ENCODE data around the gene VARS1.

VARS1 gene

DNA sequence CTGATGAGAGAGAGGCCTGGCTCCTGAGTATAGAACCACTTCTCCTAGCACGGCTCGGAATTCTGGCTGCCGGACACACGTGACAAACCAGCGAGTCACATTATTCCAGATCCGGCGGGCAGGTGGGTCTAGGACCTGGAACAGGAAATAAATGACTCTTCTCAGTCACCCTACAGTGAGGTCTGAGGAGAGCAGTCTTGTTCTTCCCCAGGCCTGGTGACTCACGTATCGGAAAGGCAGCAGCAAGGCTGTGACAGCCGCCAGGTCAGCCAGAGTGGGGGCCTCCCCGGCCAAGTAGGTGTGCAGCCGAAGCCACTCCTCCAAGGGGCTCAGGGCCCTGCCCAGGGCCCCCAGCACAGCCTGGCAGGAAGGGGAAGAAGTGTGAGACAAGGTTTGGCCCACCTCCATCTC lies 2.8 kb downstream of the VARS1 start:
- no peak for DNase-seq

DNA sequence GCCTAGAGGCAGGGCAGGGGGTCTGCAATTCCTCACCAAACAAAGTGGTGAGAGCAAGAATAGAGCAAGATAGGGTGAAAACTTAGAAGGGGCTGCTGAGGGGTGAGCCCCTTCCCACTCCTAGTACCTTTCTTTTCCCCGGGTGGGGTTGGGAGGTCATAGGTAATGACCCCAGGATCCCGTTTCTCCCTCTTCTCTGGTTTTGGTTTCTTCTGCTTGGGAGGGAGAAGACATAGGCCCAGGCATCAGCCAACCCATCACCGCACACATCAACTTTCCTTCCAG lies 3.5 kb downstream of the VARS1 start:
- DNase-seq: no peak

DNA sequence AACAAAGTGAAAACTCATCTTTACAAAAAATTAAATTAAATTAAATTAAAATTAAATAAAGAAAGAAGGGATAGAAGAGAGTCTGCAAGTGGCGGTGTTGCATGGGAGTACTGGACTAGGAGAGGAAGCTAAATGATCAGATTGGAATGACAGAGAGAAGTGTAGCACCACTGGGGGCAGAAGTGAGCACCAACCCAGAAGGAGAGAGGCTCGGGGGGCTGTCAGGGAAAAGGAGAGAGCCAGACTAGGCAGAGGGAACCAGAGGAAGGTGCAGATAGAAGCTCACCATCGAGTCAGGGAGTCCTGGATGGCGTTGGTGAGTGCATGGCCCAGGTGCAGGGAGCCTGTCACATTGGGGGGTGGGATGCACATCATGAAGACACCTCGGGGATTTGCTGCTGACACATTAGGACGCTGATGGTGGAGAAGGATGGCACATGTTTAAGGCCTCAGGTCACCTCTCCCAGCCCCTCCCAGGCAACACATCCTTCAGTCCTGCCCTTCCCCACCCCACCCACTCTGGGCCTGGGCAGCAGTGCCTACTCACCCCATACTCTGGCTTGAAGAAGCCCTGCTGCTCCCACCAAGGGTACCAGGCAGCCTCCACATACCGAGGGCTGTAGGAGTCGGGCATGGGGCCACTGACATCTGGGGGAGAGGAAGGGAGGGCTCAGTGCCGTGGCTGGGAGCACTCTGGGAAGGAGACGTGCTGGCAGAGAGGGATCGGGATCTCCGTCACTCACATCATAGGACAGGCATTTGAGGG lies 4.0 kb downstream of the VARS1 start:
- DNase-seq: no peak

DNA sequence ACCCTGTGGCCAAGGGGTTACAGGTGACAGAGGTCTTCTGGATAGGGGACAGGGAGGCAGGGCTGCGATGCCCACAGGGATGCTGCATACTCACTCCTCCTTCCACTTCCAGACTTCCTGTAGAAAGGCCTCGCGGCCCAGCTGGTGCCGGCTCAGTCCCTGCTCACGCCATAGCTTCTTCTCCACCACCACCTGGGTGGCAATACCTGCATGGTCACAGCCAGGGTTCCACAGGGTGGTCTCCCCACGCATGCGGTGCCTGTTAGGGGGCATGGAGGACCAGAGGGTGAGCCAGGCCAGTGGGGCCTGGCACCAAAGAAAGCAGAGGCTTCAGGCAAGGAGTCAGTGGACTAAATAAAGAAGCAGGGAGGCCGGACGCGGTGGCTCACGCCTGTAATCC lies 10.1 kb downstream of the VARS1 start:
- no peak for DNase-seq

DNA sequence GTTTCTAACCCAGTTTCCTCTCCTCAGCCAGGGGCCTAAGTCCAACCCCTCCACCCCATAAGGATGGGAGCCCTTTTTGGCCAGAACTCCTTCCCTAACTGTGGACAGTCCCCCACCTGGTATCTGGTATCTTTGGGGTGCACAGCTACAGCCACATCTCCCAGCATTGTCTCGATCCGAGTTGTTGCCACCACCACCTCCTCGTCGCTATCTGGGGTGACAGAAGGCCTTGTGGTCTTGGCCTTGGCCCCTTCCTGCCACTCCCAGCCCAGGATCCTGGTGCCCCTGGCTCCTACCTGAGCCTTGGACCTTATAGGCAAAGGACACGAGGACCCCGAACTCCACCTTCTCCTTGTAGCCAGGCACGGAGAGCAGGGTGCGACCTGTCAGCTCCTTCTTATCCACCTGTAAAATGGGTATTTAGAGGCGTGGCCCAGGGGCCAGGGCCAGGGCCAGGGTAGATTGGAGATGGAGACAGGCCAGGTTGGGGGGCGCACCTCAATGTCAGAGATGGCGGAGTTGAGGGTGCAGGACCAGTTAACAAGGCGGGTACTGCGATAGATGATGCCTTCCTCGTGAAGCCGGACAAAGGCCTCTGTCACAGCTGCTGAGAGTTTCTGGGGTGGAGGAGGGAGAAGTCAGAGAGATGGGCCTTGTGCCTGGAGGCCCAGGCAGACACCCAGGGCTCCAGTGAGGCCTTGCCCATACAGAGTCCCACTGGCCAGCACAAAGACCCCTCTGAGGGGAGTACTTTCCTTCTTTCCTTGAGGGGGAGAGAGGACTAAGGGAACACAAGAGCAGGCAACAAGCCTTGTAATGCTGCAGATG lies 11.2 kb downstream of the VARS1 start:
- no peak for DNase-seq

DNA sequence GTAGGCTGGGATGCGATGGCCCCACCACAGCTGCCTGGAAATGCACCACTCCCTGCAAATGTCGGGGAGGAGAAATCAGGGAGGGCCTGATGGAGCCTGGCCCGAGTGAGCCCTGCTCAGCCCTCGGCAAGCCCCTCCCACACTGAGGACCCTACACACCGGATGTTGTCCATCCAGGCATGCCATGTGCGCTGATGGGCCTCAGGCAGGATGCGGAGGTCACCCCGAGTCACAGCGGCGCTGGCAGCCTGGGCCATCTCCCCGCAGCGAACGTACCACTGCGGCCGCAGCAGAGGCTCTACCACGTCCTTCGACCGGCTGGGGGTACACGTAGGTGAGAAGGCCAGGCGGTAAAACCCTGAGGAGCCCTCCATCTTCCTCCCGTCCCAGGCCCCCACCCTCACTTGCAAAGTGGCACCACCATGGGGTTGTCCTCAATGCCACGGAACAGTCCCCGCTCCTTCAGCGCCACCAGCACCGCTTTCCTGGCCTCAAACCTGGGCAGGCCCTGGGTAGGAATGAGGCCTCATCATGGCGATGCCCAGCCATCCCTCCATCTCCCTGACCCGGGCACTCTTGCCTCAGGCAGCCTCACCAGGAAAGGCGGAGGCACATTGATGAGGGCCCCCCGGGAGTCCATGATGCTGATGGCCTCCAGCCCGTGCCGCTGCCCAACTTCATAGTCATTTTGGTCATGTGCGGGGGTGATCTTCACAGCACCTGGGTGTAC lies 13.3 kb downstream of the VARS1 start:
- DNase-seq: no peak

DNA sequence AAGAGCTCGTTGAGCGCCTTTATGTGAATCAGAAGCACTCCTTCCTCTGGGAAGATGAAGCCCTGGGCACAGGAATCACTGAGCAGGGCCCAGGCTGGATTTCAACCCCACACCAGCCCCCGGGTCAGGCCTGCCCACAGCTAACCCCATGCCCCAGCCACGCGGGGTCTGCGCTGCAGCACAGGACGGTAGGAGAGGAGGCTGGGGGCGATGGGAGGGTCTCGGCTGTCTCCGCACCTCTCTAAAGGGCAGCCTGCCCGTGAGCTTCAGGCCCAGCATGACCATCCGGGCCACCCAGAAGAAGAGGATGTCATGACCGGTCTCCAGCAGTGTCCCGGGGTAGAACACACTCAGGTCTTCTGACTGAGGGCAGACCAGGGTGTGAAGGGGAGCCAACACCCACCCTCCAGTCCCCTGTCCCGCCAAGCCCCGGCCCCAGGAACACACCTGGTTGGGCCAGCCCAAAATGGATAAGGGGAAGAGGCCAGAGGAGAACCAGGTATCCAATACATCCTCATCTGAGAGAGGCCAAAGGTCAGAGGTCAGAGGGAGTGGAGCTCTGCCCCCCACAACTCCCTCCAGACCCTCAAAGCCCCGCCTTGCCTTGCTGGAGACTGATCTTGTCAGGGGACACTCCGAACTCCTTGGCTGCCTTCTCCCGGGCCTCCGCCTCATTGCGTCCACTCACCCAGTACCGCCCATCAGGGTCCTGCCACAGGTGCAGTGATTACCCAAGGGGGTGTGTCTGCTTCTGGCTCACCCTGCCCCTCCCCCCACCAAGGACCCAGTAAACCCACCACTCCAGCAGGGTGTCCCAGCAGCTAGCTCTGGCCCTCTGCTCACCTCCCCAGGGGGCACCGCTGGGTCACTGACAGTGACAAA lies 14.1 kb downstream of the VARS1 start:
- no peak for DNase-seq

DNA sequence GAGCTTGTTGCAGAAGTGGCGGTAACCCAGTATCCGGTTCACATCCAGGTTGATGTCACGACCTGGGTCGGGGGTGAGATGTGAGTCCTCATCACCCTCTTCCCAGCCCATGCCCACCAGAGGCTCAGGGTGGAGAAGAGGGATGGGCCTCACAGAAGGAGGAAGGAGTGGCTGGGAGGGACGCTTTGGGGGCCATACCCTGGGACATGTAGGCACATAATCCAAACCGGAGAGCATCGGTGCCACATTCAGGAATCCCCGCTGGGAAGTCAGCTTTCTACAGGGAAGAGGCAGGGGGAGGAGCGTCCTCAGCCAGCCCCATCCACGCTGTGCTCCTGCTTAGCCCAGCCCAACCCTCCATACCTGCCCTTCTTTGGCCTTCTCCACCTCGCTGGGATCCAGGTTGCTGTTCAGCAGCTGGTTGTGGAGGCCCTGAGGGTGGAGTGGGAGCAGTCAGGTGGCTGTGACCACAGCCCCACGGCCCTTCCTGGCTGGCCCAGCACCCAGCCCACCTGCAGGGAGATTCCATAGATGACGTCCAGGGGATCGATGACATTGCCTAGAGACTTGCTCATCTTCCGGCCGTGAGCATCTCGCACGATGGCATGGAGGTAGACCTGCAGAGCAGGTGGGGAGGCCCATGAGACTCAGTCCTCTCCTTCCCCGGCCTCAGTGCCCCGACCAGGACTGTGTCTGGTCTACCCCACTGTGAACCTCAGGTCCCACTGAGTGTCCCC lies 14.9 kb downstream of the VARS1 start:
- no peak for DNase-seq

DNA sequence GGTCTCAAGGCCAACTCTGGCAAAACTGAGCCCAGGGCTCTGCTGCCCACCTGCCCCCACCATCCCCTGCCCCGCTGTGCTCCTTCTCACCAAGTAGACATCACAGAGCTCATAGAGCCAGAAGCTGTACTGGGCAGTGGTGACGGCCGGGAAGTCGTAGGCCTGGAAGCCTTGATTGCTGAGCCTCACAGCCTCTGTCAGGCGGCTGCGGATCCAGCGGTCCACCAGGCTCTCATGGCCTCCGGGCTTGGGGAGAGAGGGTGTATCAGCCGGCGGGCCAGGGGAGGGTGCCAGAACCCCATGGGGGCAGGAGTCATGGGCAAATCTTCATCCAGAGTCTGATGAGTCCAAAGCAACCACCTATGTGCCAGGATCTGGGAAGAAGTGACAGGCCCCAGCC lies 15.6 kb downstream of the VARS1 start:
- DNase-seq: no peak

DNA sequence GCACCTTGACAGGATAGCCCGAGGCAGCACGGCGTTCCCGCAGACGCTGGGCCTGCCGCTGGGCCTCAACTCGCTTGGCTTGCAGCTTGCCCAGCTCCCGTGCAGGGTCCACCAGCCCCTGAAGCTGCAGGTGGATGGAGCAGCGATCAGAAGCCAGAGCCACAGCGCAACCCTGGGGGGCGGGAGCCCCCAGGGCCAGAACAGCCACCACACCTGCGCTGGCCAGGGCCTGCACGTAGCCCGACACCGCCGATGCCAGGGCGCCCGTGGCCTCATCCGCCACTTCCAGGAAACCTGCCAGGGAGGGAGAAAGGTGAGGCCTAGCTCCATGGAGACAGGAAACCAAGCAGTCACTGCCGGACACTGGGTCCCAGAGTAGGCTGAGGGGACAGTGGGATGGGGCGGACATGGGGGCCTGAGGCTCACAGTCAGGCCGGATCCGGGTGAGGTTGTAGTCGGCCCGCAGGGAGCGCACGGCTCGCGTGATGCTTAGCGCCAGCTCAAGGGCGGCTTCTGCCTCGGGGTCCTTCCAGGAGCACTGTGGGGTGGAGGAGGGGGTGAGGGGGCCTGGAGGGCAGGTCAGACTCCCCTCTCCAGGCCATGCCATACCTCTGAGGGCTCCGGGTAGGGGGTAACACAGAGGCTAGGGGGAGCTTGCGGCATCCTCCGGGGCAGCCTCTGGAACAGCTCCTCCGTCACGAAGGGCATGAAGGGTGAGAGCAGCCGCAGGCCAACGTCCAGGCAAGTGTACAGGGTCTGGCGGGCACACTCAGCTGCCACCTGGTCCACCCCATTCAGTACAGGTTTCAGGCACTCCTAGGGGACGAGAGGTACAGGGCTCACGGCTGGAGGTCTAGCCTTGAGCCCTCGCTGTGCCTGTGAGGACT lies 16.3 kb downstream of the VARS1 start:
- no peak for DNase-seq

DNA sequence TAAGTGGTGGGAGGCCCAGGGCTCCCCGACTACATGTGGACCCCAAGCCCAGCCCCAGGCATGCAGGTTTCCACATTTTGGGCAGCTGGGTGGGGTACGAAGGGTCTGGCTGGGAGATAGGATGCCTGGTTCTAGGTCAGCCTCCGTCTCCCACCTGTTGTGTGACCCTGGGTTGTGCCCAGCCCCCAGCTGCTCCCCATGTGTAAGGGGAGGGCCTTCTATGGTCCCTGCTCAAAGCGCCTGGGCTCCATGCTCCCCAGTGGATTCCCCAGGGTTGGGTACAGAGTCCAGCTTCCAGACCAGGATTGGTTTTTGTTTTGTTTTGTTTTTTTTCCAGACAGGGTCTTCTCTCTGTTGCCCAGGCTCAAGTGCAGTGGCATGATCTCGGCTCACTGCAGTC lies 17.4 kb downstream of the VARS1 start:
- DNase-seq: no peak

DNA sequence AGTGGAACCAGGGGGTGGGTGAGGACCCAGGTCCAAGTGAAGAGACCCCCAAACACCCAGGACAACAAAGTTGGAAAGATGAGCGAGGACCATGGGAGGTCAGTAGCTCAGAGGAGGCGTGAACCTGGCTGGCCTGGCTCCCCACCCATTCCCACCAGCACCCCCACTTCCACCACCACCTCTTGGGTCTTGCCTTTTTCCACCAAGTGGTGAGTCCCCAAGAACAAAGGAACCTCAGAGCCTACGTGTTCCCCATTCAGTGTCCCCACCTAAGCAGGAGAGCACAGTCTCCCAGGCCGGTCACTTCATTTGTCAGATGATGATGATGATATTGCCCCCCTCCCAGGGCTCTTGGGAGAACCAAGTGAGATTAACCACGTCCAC lies 17.9 kb downstream of the VARS1 start:
- no peak for DNase-seq

DNA sequence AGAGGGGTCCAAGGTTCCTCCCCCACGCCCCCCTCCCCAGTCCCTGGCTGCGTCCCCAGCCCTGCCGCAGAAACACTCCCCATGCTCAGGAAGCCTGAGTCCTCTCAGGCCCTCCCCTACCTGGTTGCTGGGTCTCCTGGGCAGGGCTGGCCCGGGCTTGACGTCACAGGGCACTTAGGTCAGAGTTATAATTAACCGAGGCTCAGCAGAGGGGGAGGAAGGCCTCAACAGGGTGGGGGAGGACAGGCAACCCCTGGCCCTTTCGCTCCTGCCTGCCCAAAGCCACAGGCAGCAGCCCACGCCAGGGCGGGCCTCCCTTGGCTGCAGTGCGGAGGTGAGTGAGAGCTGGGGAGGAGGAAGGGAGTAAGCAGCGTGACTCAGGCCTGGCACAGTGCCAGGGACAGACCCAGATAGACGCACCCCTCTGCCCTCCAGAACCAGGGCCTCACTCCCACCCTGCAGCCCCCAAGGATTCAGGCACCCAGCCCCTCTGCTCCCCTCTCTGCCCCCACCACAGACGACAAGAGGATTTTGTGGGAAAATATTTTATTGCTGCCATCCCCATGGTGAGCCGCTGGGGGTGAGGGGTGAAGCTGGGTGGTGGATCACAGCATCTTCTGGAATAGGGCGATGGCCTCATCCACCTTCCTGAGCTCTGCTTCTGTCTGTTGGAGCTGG lies 18.4 kb downstream of the VARS1 start, which contains the start of gene VWA7:
VWA7 (minus strand) TSS at position 340 of the 678 bp plus-strand sequence. CDS start 549 bp downstream, outside the sequence.
- DNase-seq: peak in 4 of 5 experiments; percentile 46 to 79 (median 65)

DNA sequence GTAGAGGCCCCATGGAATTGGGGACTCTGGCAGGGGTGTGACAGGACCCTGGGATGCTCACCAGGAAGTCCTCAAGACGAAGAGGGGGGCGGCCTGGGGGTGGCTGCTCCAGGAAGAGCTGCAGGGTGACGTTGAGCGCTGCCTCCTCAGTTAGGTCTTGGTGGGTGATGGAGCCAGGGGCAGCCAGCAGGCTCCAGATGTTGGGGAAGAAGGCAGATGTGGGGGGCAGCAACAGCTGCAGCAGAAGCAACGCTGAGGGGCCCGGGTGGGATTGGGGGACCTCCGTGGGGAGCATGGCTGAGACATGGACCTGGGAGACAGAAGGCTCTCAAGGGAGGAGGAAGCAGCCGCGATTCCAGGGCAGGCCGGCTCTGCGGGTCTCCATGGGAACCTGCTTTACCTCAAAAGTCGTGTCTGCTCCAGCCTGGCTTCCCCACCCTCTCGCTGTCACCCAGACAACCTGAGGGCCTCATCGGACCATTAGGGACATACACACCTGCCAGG lies 19.0 kb downstream of the VARS1 start:
- no peak for DNase-seq

DNA sequence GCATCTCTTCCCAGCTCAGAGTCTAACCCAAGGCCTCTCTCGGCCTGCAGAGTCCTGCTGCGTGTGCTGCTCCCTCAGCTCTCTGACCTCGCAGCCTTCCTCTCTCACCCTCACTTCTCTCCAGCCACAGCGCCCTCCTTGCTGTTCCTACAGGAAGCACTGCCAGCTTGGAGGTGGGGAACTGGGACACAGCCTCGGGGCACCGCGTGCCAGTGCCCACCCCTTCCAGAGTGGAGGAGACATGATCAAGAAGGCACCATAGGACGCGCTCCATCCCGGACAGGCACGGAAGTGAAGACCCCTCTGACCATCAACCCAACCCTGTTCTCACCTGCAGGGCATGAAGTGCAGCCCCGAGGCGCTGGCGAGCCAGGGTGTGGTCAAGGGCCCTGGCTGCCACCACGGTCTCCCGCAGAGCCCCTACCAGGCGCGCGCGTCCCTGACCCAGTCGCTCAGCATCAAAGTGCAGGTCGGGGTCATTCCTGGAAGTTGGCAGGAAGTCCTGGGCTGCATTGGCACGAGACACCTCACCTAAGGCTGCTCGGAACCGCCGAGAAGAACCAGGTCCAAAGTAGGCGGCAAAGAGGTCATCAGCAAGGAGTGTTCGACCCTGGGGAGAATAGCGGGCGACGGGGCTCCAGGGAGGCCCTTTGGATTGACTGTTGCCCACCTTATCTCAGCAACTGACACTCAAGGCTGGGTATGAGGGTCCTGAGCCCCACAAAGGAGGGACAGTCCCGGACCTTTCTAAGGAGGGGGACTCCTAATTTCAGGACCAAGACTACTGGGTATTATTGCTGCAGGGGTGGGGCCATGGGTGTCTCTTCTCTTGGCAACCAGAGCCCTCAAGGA lies 19.7 kb downstream of the VARS1 start:
- no peak for DNase-seq

DNA sequence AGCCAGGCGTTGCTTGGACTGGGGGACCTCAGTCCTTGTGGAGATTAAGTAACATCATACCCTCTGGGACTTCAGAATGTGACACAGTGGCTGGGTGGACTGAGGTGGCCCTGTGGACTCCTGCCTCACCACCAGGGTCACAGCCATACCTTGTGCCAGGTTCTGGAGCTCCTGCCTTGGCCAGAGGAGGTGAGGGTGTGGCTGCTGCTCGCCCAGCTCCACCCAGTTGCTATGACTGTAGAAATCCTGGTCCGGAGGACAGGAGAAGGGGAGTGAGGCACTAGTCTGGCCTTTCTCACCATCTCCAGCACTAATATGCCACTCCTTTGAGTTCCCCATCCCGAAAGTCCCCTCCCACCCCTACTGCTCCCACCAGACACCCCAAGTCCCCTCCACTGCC lies 20.4 kb downstream of the VARS1 start:
- no peak for DNase-seq

DNA sequence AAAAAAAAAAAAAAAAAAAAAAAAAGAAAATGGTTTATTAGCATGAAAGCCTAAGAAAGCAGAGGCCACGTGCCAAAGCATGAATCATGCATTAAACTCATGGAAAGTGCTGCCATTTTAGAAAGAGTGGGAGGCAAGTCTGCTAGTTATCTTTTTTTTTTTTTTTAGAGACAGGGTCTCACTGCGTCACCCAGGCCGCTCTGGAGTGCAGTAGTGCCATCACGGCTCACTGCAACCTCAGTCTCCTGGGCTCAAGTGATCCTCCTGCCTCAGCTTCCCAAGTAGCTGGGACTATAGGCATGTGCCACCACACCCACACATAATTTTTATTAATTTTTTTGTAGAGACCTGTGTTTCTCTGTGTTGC lies 23.6 kb downstream of the VARS1 start:
- DNase-seq: no peak

DNA sequence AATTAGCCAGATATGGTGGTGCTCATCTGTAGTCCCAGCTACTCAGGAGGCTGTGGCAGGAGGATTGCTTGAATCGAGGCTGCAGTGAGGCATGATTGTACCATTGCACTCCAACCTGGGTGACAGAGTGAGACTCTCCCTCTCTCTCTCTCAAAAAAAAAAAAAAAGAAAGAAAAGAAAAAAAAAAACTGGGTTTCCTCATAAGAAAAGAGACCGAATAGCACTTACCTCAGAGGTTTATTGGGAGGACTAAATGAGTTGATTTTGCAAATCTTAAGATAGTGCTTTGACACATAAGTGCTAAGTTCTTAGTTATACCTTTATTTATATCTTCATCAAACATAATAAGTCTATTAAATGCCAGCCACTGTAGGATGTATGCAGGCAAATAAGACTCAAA lies 24.7 kb downstream of the VARS1 start:
- DNase-seq: no peak

Data from T-helper 2 cell (primary cell).